Loucy (cell line): Measurements from ENCODE around the gene F11.

Experiments used
- H2AFZ ChIP-seq: fragments of 200-600 bp; sonication (generic); 2 replicates; pipeline ENCODE4 v1.6.0; 2016; ENCODE audit warnings: antibody characterized with exemption, mild to moderate bottlenecking, low read length, moderate library complexity
- H3F3A ChIP-seq: fragments of 200-600 bp; 2 replicates; pipeline ENCODE4 v1.6.0; 2016; ENCODE audit warnings: antibody characterized with exemption, low read depth, mild to moderate bottlenecking
- H3K27me3 ChIP-seq: fragments of 200-600 bp; sonication (generic); 2 replicates; pipeline ENCODE4 v1.6.1; 2014; ENCODE audit warnings: low read length, mild to moderate bottlenecking; ENCODE audit not compliant: insufficient read depth, poor library complexity, severe bottlenecking
- H3K36me3 ChIP-seq: fragments of 200-600 bp; sonication (generic); 2 replicates; pipeline ENCODE4 v1.6.1; 2016; ENCODE audit warnings: low read length; ENCODE audit not compliant: insufficient read depth
- H3K4me1 ChIP-seq: fragments of 200-600 bp; sonication (generic); 2 replicates; pipeline ENCODE4 v1.5.1; 2014; ENCODE audit warnings: low read length, mild to moderate bottlenecking; ENCODE audit not compliant: insufficient read depth, poor library complexity, severe bottlenecking
- H3K4me2 ChIP-seq: fragments of 200-600 bp; sonication (generic); 2 replicates; pipeline ENCODE4 v1.6.0; 2014; ENCODE audit warnings: antibody characterized with exemption, low read length, low read depth, mild to moderate bottlenecking; ENCODE audit not compliant: poor library complexity, severe bottlenecking
- H3K4me3 ChIP-seq: fragments of 200-600 bp; sonication (generic); 2 replicates; pipeline ENCODE4 v1.5.1; 2014; ENCODE audit warnings: low read length, mild to moderate bottlenecking, mixed read lengths; ENCODE audit not compliant: poor library complexity, severe bottlenecking
- H3K79me2 ChIP-seq: fragments of 200-600 bp; sonication (generic); 2 replicates; pipeline ENCODE4 v1.6.1; 2014; ENCODE audit warnings: low read length; ENCODE audit not compliant: insufficient read depth
- H3K9ac ChIP-seq: fragments of 200-600 bp; sonication (generic); 2 replicates; pipeline ENCODE4 v1.6.0; 2014; ENCODE audit warnings: mild to moderate bottlenecking, low read depth, low read length, moderate library complexity; ENCODE audit not compliant: poor library complexity, severe bottlenecking
- H3K9me2 ChIP-seq: fragments of 200-600 bp; sonication (generic); replicated peaks from 2 replicates; pipeline ENCODE4 v1.6.1; 2016; ENCODE audit warnings: low read depth, low read length, mixed read lengths
- H3K9me3 ChIP-seq: fragments of 200-600 bp; sonication (generic); 2 replicates; pipeline ENCODE4 v1.6.1; 2014; ENCODE audit warnings: mild to moderate bottlenecking, antibody characterized with exemption, low read length, low read depth; ENCODE audit not compliant: insufficient read depth
- H4K20me1 ChIP-seq: fragments of 200-600 bp; sonication (generic); 2 replicates; pipeline ENCODE4 v1.6.0; 2014; ENCODE audit warnings: antibody characterized with exemption, low read length, mild to moderate bottlenecking; ENCODE audit not compliant: insufficient read depth, poor library complexity, severe bottlenecking
- EZH2phosphoT487 ChIP-seq: fragments of 200-600 bp; IDR thresholded peaks from 2 replicates; pipeline ENCODE4 v1.6.1; 2018; ENCODE audit warnings: antibody characterized with exemption, mild to moderate bottlenecking, moderate library complexity, borderline replicate concordance
- TF ChIP-seq, protein P1 (sequence below): fragments of 200-600 bp; sonication (generic); conservative IDR thresholded peaks from 2 replicates; pipeline ENCODE4 v1.5.1; 2014; ENCODE audit warnings: mild to moderate bottlenecking, antibody characterized with exemption, low read length

F11 gene

DNA sequence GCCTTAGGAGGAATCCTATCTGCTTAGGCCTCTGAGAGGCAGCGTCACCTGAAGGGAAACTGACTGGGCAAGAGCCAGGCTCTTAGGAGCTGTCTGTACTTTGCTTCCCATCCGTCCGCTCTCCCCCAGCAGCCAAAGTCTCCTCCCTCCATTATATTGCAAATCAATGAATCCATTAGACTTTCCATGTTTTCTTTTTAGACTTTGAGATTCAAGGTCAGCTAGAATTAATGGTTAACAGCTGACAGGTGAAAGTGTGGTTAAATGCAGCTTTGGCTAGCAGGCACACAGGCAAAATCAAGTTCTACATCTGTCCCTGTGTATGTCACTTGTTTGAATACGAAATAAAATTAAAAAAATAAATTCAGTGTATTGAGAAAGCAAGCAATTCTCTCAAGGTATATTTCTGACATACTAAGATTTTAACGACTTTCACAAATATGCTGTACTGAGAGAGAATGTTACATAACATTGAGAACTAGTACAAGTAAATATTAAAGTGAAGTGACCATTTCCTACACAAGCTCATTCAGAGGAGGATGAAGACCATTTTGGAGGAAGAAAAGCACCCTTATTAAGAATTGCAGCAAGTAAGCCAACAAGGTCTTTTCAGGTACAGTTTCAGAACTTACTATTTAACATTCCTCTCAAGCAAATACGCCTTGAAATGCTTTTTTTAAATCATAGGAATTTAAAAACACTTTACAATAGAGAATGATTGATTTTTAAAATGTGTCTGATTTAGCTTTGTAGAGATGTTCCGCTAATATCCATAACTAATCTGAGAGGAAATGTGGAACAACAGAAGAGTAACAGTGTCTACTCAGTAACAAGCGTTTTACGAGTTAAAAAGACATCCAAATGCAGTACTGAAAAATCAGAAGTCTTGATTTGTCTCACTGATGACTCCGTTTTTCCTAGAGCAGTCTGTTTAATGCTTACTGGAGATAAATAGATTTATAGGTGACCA lies at the start of gene F11:
Gene F11 (plus strand): TSS at position 507 of the 970 bp plus-strand sequence. CDS start 948 bp downstream, outside the sequence.
- H3K4me1 ChIP-seq: no peaks in the 10 kb centered on the region
- H3F3A ChIP-seq: no peaks in the 10 kb centered on the region
- H3K4me2 ChIP-seq: no peak within 1 kb of the TSS
- H3K79me2 ChIP-seq: no peaks in the 10 kb centered on the region
- H4K20me1 ChIP-seq: no peaks in the 10 kb centered on the region
- TF ChIP-seq, protein P1, sequence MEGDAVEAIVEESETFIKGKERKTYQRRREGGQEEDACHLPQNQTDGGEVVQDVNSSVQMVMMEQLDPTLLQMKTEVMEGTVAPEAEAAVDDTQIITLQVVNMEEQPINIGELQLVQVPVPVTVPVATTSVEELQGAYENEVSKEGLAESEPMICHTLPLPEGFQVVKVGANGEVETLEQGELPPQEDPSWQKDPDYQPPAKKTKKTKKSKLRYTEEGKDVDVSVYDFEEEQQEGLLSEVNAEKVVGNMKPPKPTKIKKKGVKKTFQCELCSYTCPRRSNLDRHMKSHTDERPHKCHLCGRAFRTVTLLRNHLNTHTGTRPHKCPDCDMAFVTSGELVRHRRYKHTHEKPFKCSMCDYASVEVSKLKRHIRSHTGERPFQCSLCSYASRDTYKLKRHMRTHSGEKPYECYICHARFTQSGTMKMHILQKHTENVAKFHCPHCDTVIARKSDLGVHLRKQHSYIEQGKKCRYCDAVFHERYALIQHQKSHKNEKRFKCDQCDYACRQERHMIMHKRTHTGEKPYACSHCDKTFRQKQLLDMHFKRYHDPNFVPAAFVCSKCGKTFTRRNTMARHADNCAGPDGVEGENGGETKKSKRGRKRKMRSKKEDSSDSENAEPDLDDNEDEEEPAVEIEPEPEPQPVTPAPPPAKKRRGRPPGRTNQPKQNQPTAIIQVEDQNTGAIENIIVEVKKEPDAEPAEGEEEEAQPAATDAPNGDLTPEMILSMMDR: no peak
- no peak for TF ChIP-seq EZH2phosphoT487
- H3K9ac ChIP-seq: no peak within 1 kb of the TSS
- H3K9me2 ChIP-seq: no peaks in the 10 kb centered on the region
- H3K4me3 ChIP-seq: no peak within 1 kb of the TSS
- H2AFZ ChIP-seq: no peak within 1 kb of the TSS
- H3K27me3 ChIP-seq: no peaks in the 10 kb centered on the region
- H3K9me3 ChIP-seq: no peaks in the 10 kb centered on the region; the same call in 1 of the 2 replicates
- H3K36me3 ChIP-seq: no peaks in the 10 kb centered on the region

- Histone ChIP-seq H2AFZ (no peak overlapping the region), H3K9me3 (no peaks in the 10 kb centered on the region; the same call in 1 of the 2 replicates), H3K4me3 (no peak overlapping the region), H3K79me2 (no peaks in the 10 kb centered on the region), H3K9ac (no peak overlapping the region), H3K4me1 (no peaks in the 10 kb centered on the region), H4K20me1 (no peaks in the 10 kb centered on the region), H3K27me3 (no peaks in the 10 kb centered on the region), H3F3A (no peaks in the 10 kb centered on the region), H3K36me3 (no peaks in the 10 kb centered on the region), H3K4me2 (no peak overlapping the region), H3K9me2 (no peaks in the 10 kb centered on the region)
- TF ChIP-seq, protein P1: no peak
- TF ChIP-seq EZH2phosphoT487: no peak
Measured at GRCh38 chr4:186216465-186217024, 49.4 kb upstream of the F11 start.

GRCh38 chr4:186217733-186218293 lies 48.2 kb upstream of the F11 start:
- Histone ChIP-seq H3K36me3 (no peaks in the 10 kb centered on the region), H3K27me3 (no peaks in the 10 kb centered on the region), H3K4me2 (no peak overlapping the region), H3K9me2 (no peaks in the 10 kb centered on the region), H2AFZ (no peak overlapping the region), H3F3A (no peaks in the 10 kb centered on the region), H3K4me1 (no peaks in the 10 kb centered on the region), H3K4me3 (no peak overlapping the region), H3K9me3 (no peaks in the 10 kb centered on the region; the same call in 1 of the 2 replicates), H3K9ac (no peak overlapping the region), H4K20me1 (no peaks in the 10 kb centered on the region), H3K79me2 (no peaks in the 10 kb centered on the region)
- TF ChIP-seq, protein P1: no peak
- no peak for TF ChIP-seq EZH2phosphoT487
